Peyer's patch (tissue), 4 donors: Measurements from ENCODE around the gene FAM47E.

Experiments
- POLR2A ChIP-seq, 2 donors: fragments of 450-650 bp; IDR thresholded peaks; one replicate each; pipeline ENCODE4 v1.5.1; 2017; ENCODE audit warnings: antibody characterized with exemption in 2 of 2, mild to moderate bottlenecking in 2 of 2, moderate library complexity in 2 of 2
- TF ChIP-seq, protein P1 (sequence below), 6 experiments: fragments of 450-650 bp in 4 of 6; fragments of 200-600 bp in 2 of 6; sonication (generic) in 1 of 6; IDR thresholded peaks; one replicate each; pipeline ENCODE4 v1.5.1; 2017 to 2019; ENCODE audit warnings: antibody characterized with exemption in 6 of 6, mild to moderate bottlenecking in 3 of 6, moderate library complexity in 1 of 6

DNA sequence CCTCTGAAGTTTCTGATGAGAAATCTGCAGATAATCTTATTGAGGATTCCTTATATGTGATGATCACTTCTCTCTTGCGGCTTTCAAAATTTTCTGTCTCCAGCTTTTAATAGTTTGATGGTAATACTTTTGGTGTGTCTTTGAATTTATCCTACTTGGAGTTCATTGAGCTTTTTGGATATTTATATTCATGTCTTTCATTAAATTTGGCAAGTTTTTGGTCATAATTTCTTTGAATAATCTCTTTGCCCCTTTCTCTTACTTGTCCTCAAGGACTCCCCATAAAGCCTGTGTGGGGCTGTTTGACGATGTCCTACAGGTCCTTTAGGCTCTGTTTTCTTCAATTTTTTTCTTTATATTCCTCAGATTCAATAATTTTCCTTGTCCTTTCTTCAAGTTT is 11.3 kb upstream of the FAM47E start:
- TF ChIP-seq POLR2A (IDR thresholded peaks at IDR 0.05), result no peak
- TF ChIP-seq, protein P1, sequence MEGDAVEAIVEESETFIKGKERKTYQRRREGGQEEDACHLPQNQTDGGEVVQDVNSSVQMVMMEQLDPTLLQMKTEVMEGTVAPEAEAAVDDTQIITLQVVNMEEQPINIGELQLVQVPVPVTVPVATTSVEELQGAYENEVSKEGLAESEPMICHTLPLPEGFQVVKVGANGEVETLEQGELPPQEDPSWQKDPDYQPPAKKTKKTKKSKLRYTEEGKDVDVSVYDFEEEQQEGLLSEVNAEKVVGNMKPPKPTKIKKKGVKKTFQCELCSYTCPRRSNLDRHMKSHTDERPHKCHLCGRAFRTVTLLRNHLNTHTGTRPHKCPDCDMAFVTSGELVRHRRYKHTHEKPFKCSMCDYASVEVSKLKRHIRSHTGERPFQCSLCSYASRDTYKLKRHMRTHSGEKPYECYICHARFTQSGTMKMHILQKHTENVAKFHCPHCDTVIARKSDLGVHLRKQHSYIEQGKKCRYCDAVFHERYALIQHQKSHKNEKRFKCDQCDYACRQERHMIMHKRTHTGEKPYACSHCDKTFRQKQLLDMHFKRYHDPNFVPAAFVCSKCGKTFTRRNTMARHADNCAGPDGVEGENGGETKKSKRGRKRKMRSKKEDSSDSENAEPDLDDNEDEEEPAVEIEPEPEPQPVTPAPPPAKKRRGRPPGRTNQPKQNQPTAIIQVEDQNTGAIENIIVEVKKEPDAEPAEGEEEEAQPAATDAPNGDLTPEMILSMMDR (IDR thresholded peaks at IDR 0.05), result no peak
